PC-9 (cell line): Measurements from ENCODE around the gene RHOJ. TPM values are rescaled to one million over a fixed set of nuclear protein-coding genes. Genes with fewer than 3 reads are reported as not detected.
"Not testable (repeated sequence)": the region's sequence is repeated elsewhere in the genome, so short reads cannot be mapped to it uniquely, and the experiment has no call there.

Source experiments
- BruUV-seq: library from RNA; stranded (reverse); fragments of 400-500 nt; replicated peaks from 2 replicates; lab custom pipeline; 2021; lab: Mats Ljungman, UMichigan
- CTCF ChIA-PET: fragments of 300-600 bp; sonication (Branson Sonifier 250); formaldehyde crosslinking; loops from one replicate; lab custom pipeline; 2022; ENCODE audit warnings: antibody characterized with exemption; lab: Charles Lee
- POLR2A ChIA-PET: fragments of 300-600 bp; sonication (Branson Sonifier 250); formaldehyde crosslinking; loops from one replicate; lab custom pipeline; 2022; ENCODE audit warnings: antibody characterized with exemption; ENCODE audit not compliant: unreplicated experiment; lab: Charles Lee
- DNase-seq, 2 experiments: peaks; one replicate each; pipeline versions ENCODE4 v3.0.0 to v3.0.0-alpha.2; 2015 to 2022; ENCODE audit warnings: mixed read lengths in 1 of 2
- H2AFZ ChIP-seq: fragments of 200-600 bp; sonication (generic); 2 replicates; pipeline ENCODE4 v1.8.1; 2017; ENCODE audit warnings: antibody characterized with exemption
- H3F3A ChIP-seq: fragments of 200-600 bp; sonication (generic); 2 replicates; pipeline ENCODE4 v1.8.1; 2017; ENCODE audit warnings: antibody characterized with exemption, mild to moderate bottlenecking, low read depth; ENCODE audit not compliant: insufficient read depth
- H3K27ac ChIP-seq: fragments of 200-600 bp; sonication (generic); 2 replicates; pipeline ENCODE4 v1.6.1; 2016; ENCODE audit warnings: mixed run types
- H3K27me3 ChIP-seq: fragments of 200-600 bp; sonication (generic); 2 replicates; pipeline ENCODE4 v1.6.1; 2016; ENCODE audit warnings: low read depth, mixed run types; ENCODE audit not compliant: insufficient read depth
- H3K36me3 ChIP-seq: fragments of 200-600 bp; sonication (generic); 2 replicates; pipeline ENCODE4 v1.6.1; 2016; ENCODE audit warnings: low read depth, mixed run types
- H3K4me1 ChIP-seq: fragments of 200-600 bp; sonication (generic); replicated peaks from 2 replicates; pipeline ENCODE4 v1.6.1; 2016; ENCODE audit warnings: mixed run types; ENCODE audit not compliant: insufficient read depth
- H3K4me2 ChIP-seq: fragments of 200-600 bp; sonication (generic); 2 replicates; pipeline ENCODE4 v1.6.1; 2017; ENCODE audit warnings: mixed run types
- H3K4me3 ChIP-seq: fragments of 200-600 bp; sonication (generic); 2 replicates; pipeline ENCODE4 v1.6.1; 2016; ENCODE audit warnings: mixed run types
- H3K79me2 ChIP-seq: fragments of 200-600 bp; sonication (generic); 2 replicates; pipeline ENCODE4 v1.6.1; 2017; ENCODE audit warnings: low read depth, mixed run types
- H3K9me2 ChIP-seq: fragments of 200-600 bp; sonication (generic); 2 replicates; pipeline ENCODE4 v1.8.1; 2017; ENCODE audit warnings: mild to moderate bottlenecking; ENCODE audit not compliant: insufficient read depth
- H3K9me3 ChIP-seq: fragments of 200-600 bp; sonication (generic); 2 replicates; pipeline ENCODE4 v1.8.1; 2016; ENCODE audit warnings: low read depth; ENCODE audit not compliant: insufficient read depth
- H4K20me1 ChIP-seq: fragments of 200-600 bp; sonication (generic); 2 replicates; pipeline ENCODE4 v1.8.1; 2017; ENCODE audit not compliant: insufficient read depth
- EZH2 ChIP-seq: fragments of 200-600 bp; sonication (generic); IDR thresholded peaks from 2 replicates; pipeline ENCODE4 v1.8.0; 2017; ENCODE audit warnings: antibody characterized with exemption, low read depth
- intact Hi-C: fragments of 100-400 bp; cut with micrococcal nuclease; formaldehyde crosslinking; loops from one replicate; pipeline ENCODE4 v1.10.0; 2022; ENCODE audit not compliant: unreplicated experiment
- total RNA-seq: library from RNA; stranded (reverse); gene quantifications from 2 replicates; pipeline ENCODE4 v1.2.3, GENCODE V29; 2021
- TF ChIP-seq, protein P1 (sequence below): fragments of 200-600 bp; sonication (generic); conservative IDR thresholded peaks from 2 replicates; pipeline ENCODE4 v1.6.1; 2017; ENCODE audit warnings: mixed run types, antibody characterized with exemption, mild to moderate bottlenecking, moderate library complexity

Gene RHOJ
- total RNA-seq, 1 experiment from 2014 or later = not detected

DNA sequence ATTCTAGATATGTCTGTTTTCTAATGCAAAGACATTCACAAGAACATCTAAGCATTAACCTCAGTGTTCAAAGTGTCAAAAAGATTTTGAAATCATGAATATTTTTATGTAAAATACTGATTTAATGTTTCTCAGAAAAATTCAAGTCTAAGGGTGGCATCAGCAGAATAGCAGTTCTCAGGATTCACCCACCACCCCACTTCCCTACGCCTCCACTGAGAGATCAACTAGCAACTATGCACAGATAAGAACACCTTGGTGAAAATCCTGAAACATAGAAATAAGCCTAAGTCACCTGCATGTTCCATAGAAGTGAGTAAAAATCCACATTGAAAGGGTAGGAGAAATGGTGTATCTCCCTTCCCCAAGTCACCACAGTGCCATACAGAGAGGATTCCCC is 40.9 kb upstream of the RHOJ start:
- ChIA-PET POLR2A (no interaction called here), CTCF (no interaction called here)
- Histone ChIP-seq H2AFZ (no peak overlapping the region), H3K79me2 (no peaks in the 10 kb centered on the region), H3K27me3 (no peaks in the 10 kb centered on the region), H3K9me2 (no peaks in the 10 kb centered on the region), H3K4me3 (no peak overlapping the region), H3F3A (no peaks in the 10 kb centered on the region), H3K4me1 (no peaks in the 10 kb centered on the region), H3K36me3 (no peaks in the 10 kb centered on the region), H3K4me2 (no peak overlapping the region), H4K20me1 (no peaks in the 10 kb centered on the region), H3K9me3 (no peaks in the 10 kb centered on the region; the same call in 1 of the 2 replicates), H3K27ac (no peak overlapping the region)
- BruUV-seq = no TSS peak
- TF ChIP-seq, protein P1, sequence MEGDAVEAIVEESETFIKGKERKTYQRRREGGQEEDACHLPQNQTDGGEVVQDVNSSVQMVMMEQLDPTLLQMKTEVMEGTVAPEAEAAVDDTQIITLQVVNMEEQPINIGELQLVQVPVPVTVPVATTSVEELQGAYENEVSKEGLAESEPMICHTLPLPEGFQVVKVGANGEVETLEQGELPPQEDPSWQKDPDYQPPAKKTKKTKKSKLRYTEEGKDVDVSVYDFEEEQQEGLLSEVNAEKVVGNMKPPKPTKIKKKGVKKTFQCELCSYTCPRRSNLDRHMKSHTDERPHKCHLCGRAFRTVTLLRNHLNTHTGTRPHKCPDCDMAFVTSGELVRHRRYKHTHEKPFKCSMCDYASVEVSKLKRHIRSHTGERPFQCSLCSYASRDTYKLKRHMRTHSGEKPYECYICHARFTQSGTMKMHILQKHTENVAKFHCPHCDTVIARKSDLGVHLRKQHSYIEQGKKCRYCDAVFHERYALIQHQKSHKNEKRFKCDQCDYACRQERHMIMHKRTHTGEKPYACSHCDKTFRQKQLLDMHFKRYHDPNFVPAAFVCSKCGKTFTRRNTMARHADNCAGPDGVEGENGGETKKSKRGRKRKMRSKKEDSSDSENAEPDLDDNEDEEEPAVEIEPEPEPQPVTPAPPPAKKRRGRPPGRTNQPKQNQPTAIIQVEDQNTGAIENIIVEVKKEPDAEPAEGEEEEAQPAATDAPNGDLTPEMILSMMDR = no peak
- no peak for TF ChIP-seq EZH2
- DNase-seq = no peak
- intact Hi-C loops = no loop called here

DNA sequence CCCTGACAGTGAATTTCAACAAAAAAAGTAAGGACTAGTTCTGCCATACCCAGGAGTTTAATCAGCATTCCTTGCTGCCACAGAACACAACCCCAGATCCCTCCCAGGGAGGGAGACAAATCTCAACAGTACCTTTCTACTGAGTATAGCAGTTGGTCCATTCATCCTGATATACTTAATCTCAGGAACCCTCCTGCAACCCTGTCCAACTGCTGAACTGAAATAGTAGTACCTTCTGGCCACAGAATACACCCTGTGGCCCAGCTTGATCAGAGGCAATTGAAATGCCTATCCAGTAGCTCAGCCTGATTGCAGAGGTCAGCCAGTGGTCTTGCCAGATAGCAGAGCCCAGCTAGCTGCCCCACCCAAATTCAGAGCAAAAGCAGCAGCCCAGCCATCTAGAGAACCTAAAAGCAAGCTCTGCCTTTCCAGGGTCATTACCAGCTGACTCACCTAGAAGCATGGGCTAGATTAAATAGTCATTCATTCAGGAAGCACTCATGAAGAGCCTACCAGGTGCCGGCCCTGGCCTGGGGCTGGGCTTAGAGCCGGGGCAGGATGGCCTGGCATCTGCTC is 40.0 kb upstream of the RHOJ start:
- H3F3A ChIP-seq = no peaks in the 10 kb centered on the region
- TF ChIP-seq, protein P1 = no peak
- TF ChIP-seq EZH2 = no peak
- H4K20me1 ChIP-seq = no peaks in the 10 kb centered on the region
- no peak overlapping the region for H3K4me3 ChIP-seq
- peak; percentile 34 to 38 for DNase-seq
- no TSS peak for BruUV-seq
- H3K4me2 ChIP-seq = no peak overlapping the region
- H3K4me1 ChIP-seq = no peaks in the 10 kb centered on the region
- H3K27me3 ChIP-seq = no peaks in the 10 kb centered on the region
- CTCF ChIA-PET = no interaction called here
- H3K36me3 ChIP-seq = no peaks in the 10 kb centered on the region
- no peaks in the 10 kb centered on the region for H3K9me2 ChIP-seq
- no peak overlapping the region for H2AFZ ChIP-seq
- H3K27ac ChIP-seq = no peak overlapping the region
- H3K9me3 ChIP-seq = no peaks in the 10 kb centered on the region; the same call in 1 of the 2 replicates
- intact Hi-C loops = no loop called here
- H3K79me2 ChIP-seq = no peaks in the 10 kb centered on the region
- POLR2A ChIA-PET = interaction anchor here (0.7 kb wide), 1 partner anchor 120 kb away, joined by 6 read pairs; no protein-coding TSS in a partner anchor

DNA sequence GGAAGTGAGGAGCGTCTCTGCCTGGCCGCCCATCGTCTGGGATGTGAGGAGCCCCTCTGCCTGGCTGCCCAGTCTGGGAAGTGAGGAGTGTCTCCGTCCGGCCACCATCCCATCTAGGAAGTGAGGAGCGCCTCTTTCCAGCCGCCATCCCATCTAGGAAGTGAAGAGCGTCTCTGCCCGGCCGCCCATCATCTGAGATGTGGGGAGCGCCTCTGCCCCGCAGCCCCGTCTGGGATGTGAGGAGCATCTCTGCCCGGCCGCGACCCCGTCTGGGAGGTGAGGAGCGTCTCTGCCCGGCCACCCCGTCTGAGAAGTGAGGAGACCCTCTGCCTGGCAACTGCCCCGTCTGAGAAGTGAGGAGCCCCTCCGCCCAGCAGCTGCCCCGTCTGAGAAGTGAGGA is 39.0 kb upstream of the RHOJ start:
- H3K27ac ChIP-seq, H4K20me1 ChIP-seq, H3K9me3 ChIP-seq, H3K36me3 ChIP-seq, H2AFZ ChIP-seq, intact Hi-C loops, H3K9me2 ChIP-seq, CTCF ChIA-PET, H3K4me1 ChIP-seq, H3K4me2 ChIP-seq, H3K4me3 ChIP-seq, DNase-seq, H3K27me3 ChIP-seq, POLR2A ChIA-PET, BruUV-seq, H3F3A ChIP-seq, H3K79me2 ChIP-seq: not testable (repeated sequence)

DNA sequence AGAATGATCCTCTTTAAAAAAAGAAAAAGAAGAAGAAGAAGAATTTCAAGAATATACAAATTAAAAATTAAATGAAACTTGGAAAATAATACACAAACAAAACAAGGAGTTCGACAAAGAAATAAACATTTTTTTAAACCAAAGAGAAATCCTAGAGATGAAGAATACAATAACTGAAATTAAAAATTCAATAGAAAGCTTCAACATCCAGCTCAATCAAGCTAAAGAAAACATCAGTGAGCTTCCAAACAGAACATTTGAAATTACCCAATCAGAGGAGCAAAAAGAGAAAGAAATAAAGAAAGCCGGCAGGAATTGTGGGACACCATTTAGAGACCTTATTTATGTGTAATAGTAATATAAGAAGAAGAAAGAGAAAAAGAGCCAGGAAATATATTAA is 37.2 kb upstream of the RHOJ start:
- intact Hi-C loops = no loop called here
- no peaks in the 10 kb centered on the region for H3K36me3 ChIP-seq
- no peaks in the 10 kb centered on the region; the same call in 1 of the 2 replicates for H3K9me3 ChIP-seq
- no peak overlapping the region for H3K27ac ChIP-seq
- no peaks in the 10 kb centered on the region for H3K27me3 ChIP-seq
- no peak overlapping the region for H3K4me2 ChIP-seq
- no peak overlapping the region for H2AFZ ChIP-seq
- POLR2A ChIA-PET = no interaction called here
- H4K20me1 ChIP-seq = no peaks in the 10 kb centered on the region
- H3K4me1 ChIP-seq = no peaks in the 10 kb centered on the region
- no peak overlapping the region for H3K4me3 ChIP-seq
- TF ChIP-seq, protein P1 = no peak
- TF ChIP-seq EZH2 = no peak
- CTCF ChIA-PET = no interaction called here
- BruUV-seq = no TSS peak
- H3K79me2 ChIP-seq = no peaks in the 10 kb centered on the region
- no peak for DNase-seq
- no peaks in the 10 kb centered on the region for H3F3A ChIP-seq
- no peaks in the 10 kb centered on the region for H3K9me2 ChIP-seq
